LNCaP clone FGC (cell line): ENCODE results near the gene MAIP1.

Experiments used
- DNase-seq: peaks from one replicate; pipeline ENCODE4 v3.0.0-alpha.2; 2011; ENCODE audit warnings: low read depth
- H3K4me3 ChIP-seq: 2 replicates; pipeline ENCODE4 v1.5.1; 2011; ENCODE audit warnings: mild to moderate bottlenecking, low read depth, low read length, control low read depth
- TF ChIP-seq, protein P1 (sequence below): IDR thresholded peaks from 2 replicates; pipeline ENCODE4 v1.5.1; 2012; ENCODE audit warnings: mild to moderate bottlenecking; ENCODE audit not compliant: control insufficient read depth, insufficient read depth; ENCODE audit errors: extremely low read depth

MAIP1 gene

GRCh38 chr2:199946836-199947235, 8.5 kb upstream of the MAIP1 start:
- no peak for DNase-seq
- no peak overlapping the region for H3K4me3 ChIP-seq
- TF ChIP-seq, protein P1, sequence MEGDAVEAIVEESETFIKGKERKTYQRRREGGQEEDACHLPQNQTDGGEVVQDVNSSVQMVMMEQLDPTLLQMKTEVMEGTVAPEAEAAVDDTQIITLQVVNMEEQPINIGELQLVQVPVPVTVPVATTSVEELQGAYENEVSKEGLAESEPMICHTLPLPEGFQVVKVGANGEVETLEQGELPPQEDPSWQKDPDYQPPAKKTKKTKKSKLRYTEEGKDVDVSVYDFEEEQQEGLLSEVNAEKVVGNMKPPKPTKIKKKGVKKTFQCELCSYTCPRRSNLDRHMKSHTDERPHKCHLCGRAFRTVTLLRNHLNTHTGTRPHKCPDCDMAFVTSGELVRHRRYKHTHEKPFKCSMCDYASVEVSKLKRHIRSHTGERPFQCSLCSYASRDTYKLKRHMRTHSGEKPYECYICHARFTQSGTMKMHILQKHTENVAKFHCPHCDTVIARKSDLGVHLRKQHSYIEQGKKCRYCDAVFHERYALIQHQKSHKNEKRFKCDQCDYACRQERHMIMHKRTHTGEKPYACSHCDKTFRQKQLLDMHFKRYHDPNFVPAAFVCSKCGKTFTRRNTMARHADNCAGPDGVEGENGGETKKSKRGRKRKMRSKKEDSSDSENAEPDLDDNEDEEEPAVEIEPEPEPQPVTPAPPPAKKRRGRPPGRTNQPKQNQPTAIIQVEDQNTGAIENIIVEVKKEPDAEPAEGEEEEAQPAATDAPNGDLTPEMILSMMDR, result no peak

- DNase-seq, result no peak
- no peak overlapping the region for H3K4me3 ChIP-seq
Observed at GRCh38 chr2:199950396-199950795, 5.0 kb upstream of the MAIP1 start.

DNA sequence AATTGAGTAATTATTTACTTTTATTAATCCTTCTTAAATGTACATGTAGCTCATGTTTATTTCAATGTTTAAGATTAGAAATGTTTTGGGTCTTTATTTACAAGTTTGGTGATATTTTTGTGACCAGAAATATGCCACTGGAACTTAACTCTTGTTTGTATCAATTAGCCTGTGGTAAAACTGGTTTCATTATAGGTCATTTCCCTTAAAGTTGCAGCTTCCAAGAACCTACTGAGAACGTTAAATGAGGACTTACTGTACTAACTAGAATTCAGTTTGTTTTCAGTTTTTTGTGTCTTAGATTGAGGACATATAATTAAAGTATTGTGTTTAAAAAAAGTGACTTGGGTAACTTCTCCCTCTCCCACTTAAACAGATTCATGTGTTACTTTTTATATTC, 4.4 kb upstream of the MAIP1 start:
- DNase-seq, result no peak
- no peak overlapping the region for H3K4me3 ChIP-seq
- TF ChIP-seq, protein P1, result no peak

More at GRCh38 chr2:199950396-199950795, 5.0 kb upstream of the MAIP1 start:
- TF ChIP-seq, protein P1, result no peak

GRCh38 chr2:199955007-199955338, 409 bp upstream of the MAIP1 start:
- peak overlapping the region; percentile 100 for H3K4me3 ChIP-seq
- TF ChIP-seq, protein P1, result no peak
- peak; percentile 31 for DNase-seq

DNA sequence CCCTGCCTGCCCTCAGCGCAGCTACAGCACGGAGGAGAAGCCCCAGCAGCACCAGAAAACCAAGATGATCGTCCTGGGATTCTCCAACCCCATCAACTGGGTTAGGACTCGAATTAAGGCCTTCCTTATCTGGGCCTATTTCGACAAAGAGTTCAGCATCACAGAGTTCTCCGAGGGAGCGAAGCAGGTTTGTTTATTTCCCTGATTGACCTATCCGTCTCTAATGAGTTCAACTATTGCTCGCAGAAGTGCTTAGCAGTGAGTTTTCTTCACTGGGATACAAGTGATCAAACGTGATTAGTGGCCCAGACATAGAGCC, 639 bp downstream of the MAIP1 start:
- TF ChIP-seq, protein P1, result no peak
- H3K4me3 ChIP-seq, result peak overlapping the region; percentile 100
- DNase-seq, result no peak

DNA sequence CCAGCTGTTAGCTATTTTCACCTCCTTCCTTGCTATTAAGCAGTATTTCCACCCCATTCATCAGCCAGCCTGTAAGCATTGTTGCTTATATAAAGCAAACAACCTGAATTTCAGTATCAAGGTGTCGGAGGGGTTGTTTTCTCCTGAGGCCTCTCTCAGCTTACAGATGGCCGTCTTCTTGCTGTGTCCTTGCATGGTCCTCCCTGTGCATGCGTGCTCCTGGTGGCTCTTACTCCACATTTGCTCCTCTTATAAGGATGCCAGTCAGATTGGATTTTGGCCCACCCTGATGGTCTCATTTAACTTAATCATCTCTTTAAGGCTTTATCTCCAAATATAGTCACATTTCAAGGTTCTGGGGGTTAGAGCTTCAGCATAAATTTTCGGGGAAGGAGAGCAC, 2.6 kb downstream of the MAIP1 start:
- TF ChIP-seq, protein P1, result no peak
- DNase-seq, result no peak
- no peak overlapping the region for H3K4me3 ChIP-seq

- no peak for DNase-seq
- H3K4me3 ChIP-seq, result no peak overlapping the region
- TF ChIP-seq, protein P1, result no peak
Observed at GRCh38 chr2:199962203-199962602, 6.8 kb downstream of the MAIP1 start.
